DOHH2 (cell line): ENCODE measurements around the gene TSHZ2.

ENCODE experiments used
- EZH2phosphoT487 ChIP-seq: fragments of 200-600 bp; sonication (generic); IDR thresholded peaks from 2 replicates; pipeline ENCODE4 v1.6.1; 2017; ENCODE audit warnings: borderline replicate concordance, mild to moderate bottlenecking, antibody characterized with exemption, low read length, moderate library complexity, mixed read lengths
- TF ChIP-seq, protein P1 (sequence below): fragments of 200-600 bp; sonication (generic); IDR thresholded peaks from one replicate; pipeline ENCODE4 v1.5.1; 2014; ENCODE audit warnings: antibody characterized with exemption, mild to moderate bottlenecking, low read depth, low read length; ENCODE audit not compliant: poor library complexity, severe bottlenecking

DNA sequence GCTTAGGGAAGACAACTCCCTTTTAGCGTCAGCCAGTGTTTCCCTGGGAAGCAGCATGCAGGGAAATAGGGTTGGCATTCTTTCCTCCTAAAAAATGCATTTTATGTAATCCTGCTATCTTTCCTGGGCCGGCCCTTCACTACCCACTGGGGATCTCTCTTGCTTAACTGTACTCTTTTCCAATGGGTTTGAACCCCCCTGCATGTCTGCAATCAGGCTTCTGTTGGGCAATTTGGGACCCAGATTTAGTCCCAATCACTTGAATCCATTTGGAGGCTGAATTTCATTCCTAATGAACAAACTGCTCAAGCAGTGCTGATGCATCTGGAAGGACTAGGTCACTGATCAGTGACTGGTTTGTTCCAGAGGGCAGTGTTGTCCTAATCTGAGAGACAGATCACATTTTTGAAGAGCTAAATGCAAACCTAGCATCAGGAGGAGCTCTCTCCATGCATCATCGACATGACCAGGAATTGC is 152.0 kb downstream of the TSHZ2 start:
- TF ChIP-seq, protein P1, sequence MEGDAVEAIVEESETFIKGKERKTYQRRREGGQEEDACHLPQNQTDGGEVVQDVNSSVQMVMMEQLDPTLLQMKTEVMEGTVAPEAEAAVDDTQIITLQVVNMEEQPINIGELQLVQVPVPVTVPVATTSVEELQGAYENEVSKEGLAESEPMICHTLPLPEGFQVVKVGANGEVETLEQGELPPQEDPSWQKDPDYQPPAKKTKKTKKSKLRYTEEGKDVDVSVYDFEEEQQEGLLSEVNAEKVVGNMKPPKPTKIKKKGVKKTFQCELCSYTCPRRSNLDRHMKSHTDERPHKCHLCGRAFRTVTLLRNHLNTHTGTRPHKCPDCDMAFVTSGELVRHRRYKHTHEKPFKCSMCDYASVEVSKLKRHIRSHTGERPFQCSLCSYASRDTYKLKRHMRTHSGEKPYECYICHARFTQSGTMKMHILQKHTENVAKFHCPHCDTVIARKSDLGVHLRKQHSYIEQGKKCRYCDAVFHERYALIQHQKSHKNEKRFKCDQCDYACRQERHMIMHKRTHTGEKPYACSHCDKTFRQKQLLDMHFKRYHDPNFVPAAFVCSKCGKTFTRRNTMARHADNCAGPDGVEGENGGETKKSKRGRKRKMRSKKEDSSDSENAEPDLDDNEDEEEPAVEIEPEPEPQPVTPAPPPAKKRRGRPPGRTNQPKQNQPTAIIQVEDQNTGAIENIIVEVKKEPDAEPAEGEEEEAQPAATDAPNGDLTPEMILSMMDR = no peak
- no peak for TF ChIP-seq EZH2phosphoT487
